ENCODE results near the gene SLC7A1. TPM values are rescaled to one million over a fixed set of nuclear protein-coding genes. Genes with fewer than 3 reads are reported as not detected.

Gene SLC7A1
- total and polyA plus RNA-seq, 2 of the 8 experiments (the other 6 are each of a cell fraction or from before 2014, with no cell fraction given) = 26.8 to 114 TPM

- Histone ChIP-seq H4K91ac (replicated peaks; ENCODE audit: insufficient read length, low read length) (no peak overlapping the region), H2BK5ac (ENCODE audit: low read depth, low read length) (no peak overlapping the region), H2AFZ (ENCODE audit: low read length) (no peak overlapping the region), H3K27ac (ENCODE audit: low read depth, low read length) (no peak overlapping the region), H3K4me3 (ENCODE audit: extremely low read depth in 1 of 4, insufficient read depth in 2 of 4, low read depth in 3 of 4, low read length in 4 of 4) (no peak overlapping the region), H4K5ac (ENCODE audit: insufficient read length, low read depth, low read length) (no peak overlapping the region), H3K14ac (ENCODE audit: insufficient read length) (no peak overlapping the region), H3K4ac (replicated peaks; ENCODE audit: insufficient read length, low read depth, low read length) (no peak overlapping the region), H3K56ac (replicated peaks; ENCODE audit: insufficient read length, low read depth, low read length) (no peak overlapping the region), H3K4me2 (ENCODE audit: insufficient read depth in 1 of 2, low read depth in 2 of 2, low read length in 2 of 2) (no peak overlapping the region), H3K18ac (ENCODE audit: extremely low read depth, low read length) (no peak overlapping the region), H2BK12ac (ENCODE audit: low read depth, low read length) (no peak overlapping the region), H3K9ac (replicated peaks in 1 of 4; ENCODE audit: extremely low read depth in 1 of 4, low read depth in 3 of 4, low read length in 3 of 4) (no peak overlapping the region), H3K4me1 (replicated peaks in 1 of 4; ENCODE audit: control insufficient read depth in 3 of 4, insufficient read depth in 4 of 4, low read length in 3 of 4) (peaks cover 0 to 3% (median 0%) of the 10 kb centered on the region in 4 experiments; a peak in 2 of 7 replicates), H2BK120ac (replicated peaks; ENCODE audit: low read depth, low read length) (no peak overlapping the region), H3K23ac (ENCODE audit: insufficient read length) (no peak overlapping the region), H3K36me3 (ENCODE audit: control insufficient read depth in 2 of 4, insufficient read depth in 4 of 4, low read length in 3 of 4) (no peaks in the 10 kb centered on the region; a peak in 2 of 8 replicates), H3K23me2 (ENCODE audit: low read depth, low read length) (peaks cover 16% of the 10 kb centered on the region), H2BK20ac (ENCODE audit: low read length) (no peak overlapping the region), H2BK15ac (ENCODE audit: low read length) (no peak overlapping the region), H3K27me3 (replicated peaks in 1 of 4; ENCODE audit: control insufficient read depth in 3 of 4, extremely low read depth in 1 of 4, insufficient read depth in 3 of 4, low read length in 3 of 4) (peaks cover 0 to 2% (median 0%) of the 10 kb centered on the region in 4 experiments; a peak in 1 of 7 replicates), H4K20me1 (replicated peaks in 1 of 2; ENCODE audit: control insufficient read depth in 1 of 2, insufficient read depth in 2 of 2, low read length in 2 of 2) (peaks cover 0 to 11% of the 10 kb centered on the region in 2 experiments), H2AK5ac (ENCODE audit: low read depth, low read length) (no peak overlapping the region), H3K79me2 (ENCODE audit: control insufficient read depth in 1 of 2, insufficient read depth in 2 of 2, low read length in 2 of 2) (no peaks in the 10 kb centered on the region), H3K9me3 (ENCODE audit: insufficient read depth in 2 of 2, low read depth in 1 of 2, low read length in 1 of 2) (no peaks in the 10 kb centered on the region), H4K8ac (ENCODE audit: extremely low read depth, insufficient read depth, low read length) (no peak overlapping the region), H3K79me1 (ENCODE audit: low read depth, low read length) (no peaks in the 10 kb centered on the region; the same call in 1 of the 2 replicates)
- ChIA-PET CTCF (ENCODE audit: partially characterized antibody) (interaction anchor here (1.0 to 1.5 kb wide), 3 partner anchors 10 to 21 kb away, joined by 4 to 6 read pairs (median 4); no protein-coding TSS in a partner anchor), POLR2A (ENCODE audit: partially characterized antibody) (interaction anchor here (1.0 to 1.4 kb wide), 3 partner anchors 10 to 14 kb away, joined by 4 to 5 read pairs (median 4); no protein-coding TSS in a partner anchor)
- WGBS, 2 experiments (ENCODE audit: extremely low coverage in 1 of 2, insufficient coverage in 1 of 2, insufficient read length in 1 of 2, insufficient replicate concordance in 2 of 2, low coverage in 1 of 2, low lambda C conversion rate in 2 of 2, missing lambda C conversion rate in 1 of 2) = 84% methylated on average over 4 of the region's 4 CpGs; no CpG with 5 or more reads in 1 of the 2 experiments
- FAIRE-seq = no peak
- DNase-seq (ENCODE audit: low read depth in 1 of 2, low spot score in 2 of 2) = no peak
- TF ChIP-seq KDM1A (IDR thresholded peaks at IDR 0.05; ENCODE audit: borderline replicate concordance, low read length) (no peak), BRCA1 (IDR thresholded peaks at IDR 0.05; ENCODE audit: low read depth, low read length) (no peak), TBP (IDR thresholded peaks at IDR 0.05; ENCODE audit: low read depth, low read length) (no peak), MAFK (IDR thresholded peaks at IDR 0.05; ENCODE audit: low read depth, low read length) (no peak), GTF2F1 (IDR thresholded peaks at IDR 0.05; ENCODE audit: borderline replicate concordance, low read depth, low read length) (no peak), EZH2 (IDR thresholded peaks at IDR 0.05; ENCODE audit: low read depth, low read length, severe bottlenecking) (no peak), CEBPB (IDR thresholded peaks at IDR 0.05; ENCODE audit: low read depth, low read length) (no peak), SUZ12 (IDR thresholded peaks at IDR 0.05; ENCODE audit: low read length) (no peak), SP1 (IDR thresholded peaks at IDR 0.05; ENCODE audit: low read depth, low read length) (no peak), EP300 (IDR thresholded peaks at IDR 0.05; ENCODE audit: borderline replicate concordance in 1 of 2, low read depth in 2 of 2, low read length in 2 of 2) (no peak), SIX5 (IDR thresholded peaks at IDR 0.05; ENCODE audit: low read depth, low read length) (no peak), E2F6 (IDR thresholded peaks at IDR 0.05) (no peak), BCL11A (IDR thresholded peaks at IDR 0.05; ENCODE audit: low read depth in 2 of 2, low read length in 2 of 2) (no peak), PHF8 (conservative IDR thresholded peaks at IDR 0.05; ENCODE audit: low read depth, low read length) (no peak)
Measured at GRCh38 chr13:29493796-29494195, 101.7 kb downstream of the SLC7A1 start.

Data from H1 (cell line).